Bronchus fibroblast of lung (primary cell): ENCODE data around the gene LPCAT4. TPM values are rescaled to one million over a fixed set of nuclear protein-coding genes. Genes with fewer than 3 reads are reported as not detected.

Source experiments
- total RNA-seq: library from RNA; depleted of rRNA; stranded (reverse); fragments of >200 nt; gene quantifications from 2 replicates; pipeline ENCODE4 v1.2.3, GENCODE V29; 2015

The LPCAT4 gene, protein sequence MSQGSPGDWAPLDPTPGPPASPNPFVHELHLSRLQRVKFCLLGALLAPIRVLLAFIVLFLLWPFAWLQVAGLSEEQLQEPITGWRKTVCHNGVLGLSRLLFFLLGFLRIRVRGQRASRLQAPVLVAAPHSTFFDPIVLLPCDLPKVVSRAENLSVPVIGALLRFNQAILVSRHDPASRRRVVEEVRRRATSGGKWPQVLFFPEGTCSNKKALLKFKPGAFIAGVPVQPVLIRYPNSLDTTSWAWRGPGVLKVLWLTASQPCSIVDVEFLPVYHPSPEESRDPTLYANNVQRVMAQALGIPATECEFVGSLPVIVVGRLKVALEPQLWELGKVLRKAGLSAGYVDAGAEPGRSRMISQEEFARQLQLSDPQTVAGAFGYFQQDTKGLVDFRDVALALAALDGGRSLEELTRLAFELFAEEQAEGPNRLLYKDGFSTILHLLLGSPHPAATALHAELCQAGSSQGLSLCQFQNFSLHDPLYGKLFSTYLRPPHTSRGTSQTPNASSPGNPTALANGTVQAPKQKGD
- 10.8 and 12.6 TPM in 2 replicates for total RNA-seq

DNA sequence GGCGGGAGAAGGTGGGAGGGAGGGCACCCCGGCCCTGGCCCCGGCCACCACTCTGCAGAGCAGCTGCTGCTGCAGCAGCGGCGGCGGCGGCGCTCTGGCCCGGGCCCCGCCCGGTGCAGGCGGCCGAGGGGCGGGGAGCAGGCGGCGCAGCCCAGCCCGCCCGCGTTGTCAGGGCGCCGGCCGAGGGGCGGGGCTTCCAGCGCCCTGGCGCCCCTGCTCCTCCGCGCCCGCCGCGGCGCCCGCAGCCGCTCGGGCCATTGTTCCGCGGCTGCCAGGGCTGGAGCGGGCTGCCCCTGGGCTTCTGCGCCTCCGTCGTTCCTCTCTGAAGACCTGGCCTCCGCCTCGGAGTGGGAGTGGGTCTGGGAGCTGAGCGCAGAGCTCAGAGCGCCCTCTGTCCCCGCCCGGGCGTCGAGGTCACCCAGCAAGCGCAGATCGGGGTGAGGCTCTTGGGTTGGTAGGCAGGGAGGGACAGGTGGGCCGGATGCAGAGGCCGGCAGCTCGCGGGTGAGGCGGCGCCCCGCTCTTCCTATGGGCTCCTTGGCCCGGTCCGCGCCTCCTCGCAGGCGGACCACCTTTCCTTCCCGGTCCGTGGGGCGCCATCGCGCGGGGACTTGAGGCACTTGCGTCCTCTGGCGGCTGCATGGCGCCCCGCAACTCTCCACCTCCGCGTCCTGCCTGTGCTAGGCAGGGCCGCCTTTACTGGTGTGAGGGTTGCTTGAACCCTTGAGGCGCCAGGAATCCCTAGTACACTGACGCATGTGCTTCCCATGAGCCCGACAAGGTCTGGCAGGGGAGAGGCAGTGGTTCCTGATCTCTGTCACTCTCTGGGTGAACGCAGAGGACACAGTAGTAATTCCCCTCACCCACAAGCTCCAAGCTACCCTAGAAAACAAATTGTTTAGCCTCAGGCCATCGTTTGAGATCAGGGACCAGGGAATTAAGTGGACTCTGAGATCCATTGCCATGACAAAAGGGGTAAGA is at the start of gene LPCAT4:
Gene LPCAT4 (minus strand): TSS at position 96 of the 981 bp plus-strand sequence. CDS start 96 bp downstream, outside the sequence.

GRCh38 chr15:34342737-34343575 is 24.0 kb downstream of the LPCAT4 start, which contains the start of the genes NOP10 and NUTM1:
Gene NOP10, minus strand, starts transcription at chr15:34343136. Its CDS starts 63 bp downstream, at chr15:34343073.
Gene NUTM1, plus strand, starts transcription at chr15:34343315. Its CDS starts 382 bp downstream, at chr15:34343697.

DNA sequence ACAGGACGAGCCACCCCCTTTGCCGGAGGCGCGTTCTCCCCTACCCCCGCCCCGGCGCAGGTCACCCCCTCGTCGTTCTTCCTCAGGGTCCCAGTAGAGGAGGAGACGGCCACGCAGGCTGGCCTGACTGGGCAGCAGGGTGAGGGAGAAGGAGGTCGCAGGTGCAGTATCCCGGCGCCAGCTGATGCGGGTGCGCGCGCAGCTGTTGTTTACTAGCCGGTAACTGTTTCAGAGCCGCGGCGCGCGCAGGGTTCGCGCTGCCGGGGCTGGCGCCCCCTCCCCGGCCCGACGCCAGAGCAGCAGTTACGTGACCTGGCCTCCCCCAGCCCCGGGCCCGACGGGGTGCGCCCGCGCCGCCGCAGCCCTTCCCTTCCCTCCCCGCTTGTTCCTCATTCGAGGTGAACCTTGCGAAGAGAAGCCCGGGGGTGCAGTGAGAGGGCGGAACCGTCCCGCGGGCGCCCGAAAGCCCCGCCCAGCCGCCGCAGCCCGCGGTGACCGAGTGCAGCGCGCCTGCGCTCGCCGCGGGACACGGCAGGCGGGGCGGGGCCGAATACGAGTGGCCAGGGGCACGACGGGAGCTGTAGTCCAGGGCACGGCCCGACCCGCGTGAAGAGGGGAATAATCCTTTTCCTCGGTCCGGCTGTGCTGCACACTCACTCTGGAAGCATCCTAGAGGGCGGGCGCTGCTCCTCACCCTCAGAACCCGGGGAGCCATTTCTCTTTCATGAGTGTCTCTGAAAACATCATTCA is 29.3 kb downstream of the LPCAT4 start, which contains the start of gene SLC12A6:
Gene SLC12A6 (minus strand): TSS at position 225 of the 750 bp plus-strand sequence. CDS start 1,101 bp downstream, outside the sequence.

Other genes starting within 250 kb of the LPCAT4 start
- 34.5 and 42.2 TPM in 2 replicates for gene KATNBL1, start 157.1 kb downstream of the LPCAT4 start, total RNA-seq
- 184 and 221 TPM in 2 replicates for gene EMC4, start 142.2 kb downstream of the LPCAT4 start, total RNA-seq
- 5.7 and 6.4 TPM in 2 replicates for gene SLC12A6, start 29.4 kb downstream of the LPCAT4 start, total RNA-seq
- gene NOP10, start 24.1 kb downstream of the LPCAT4 start, total RNA-seq: 300 and 304 TPM in 2 replicates
- gene NUTM1, start 23.9 kb downstream of the LPCAT4 start, total RNA-seq: not detected in 2 replicates
- 4.7 and 5.4 TPM in 2 replicates for gene GOLGA8A, start 70.6 kb upstream of the LPCAT4 start, total RNA-seq
- gene GOLGA8B, start 216.5 kb upstream of the LPCAT4 start, total RNA-seq: 13.1 and 16.8 TPM in 2 replicates